ENCODE data around the gene NCKAP5.

DNA sequence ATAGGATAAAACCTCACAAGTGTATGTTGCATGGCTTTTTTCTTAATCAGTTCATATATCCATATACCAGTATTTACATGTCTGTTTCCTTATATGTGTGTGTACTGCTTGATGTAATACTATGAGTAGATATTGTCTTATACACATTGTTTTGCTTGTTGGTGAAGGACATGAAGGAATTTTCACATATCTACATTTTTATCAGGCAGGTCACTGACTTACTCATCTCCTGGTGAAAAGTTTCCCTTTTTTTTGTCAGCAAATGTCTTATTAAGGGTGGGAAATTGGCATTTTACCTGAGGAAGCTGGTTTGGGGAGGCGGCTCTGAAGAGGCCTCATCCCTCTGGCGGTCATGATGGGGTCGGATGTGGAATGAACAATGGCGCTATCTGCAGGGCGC, 836.8 kb downstream of the NCKAP5 start:
- TF ChIP-seq, protein P1, sequence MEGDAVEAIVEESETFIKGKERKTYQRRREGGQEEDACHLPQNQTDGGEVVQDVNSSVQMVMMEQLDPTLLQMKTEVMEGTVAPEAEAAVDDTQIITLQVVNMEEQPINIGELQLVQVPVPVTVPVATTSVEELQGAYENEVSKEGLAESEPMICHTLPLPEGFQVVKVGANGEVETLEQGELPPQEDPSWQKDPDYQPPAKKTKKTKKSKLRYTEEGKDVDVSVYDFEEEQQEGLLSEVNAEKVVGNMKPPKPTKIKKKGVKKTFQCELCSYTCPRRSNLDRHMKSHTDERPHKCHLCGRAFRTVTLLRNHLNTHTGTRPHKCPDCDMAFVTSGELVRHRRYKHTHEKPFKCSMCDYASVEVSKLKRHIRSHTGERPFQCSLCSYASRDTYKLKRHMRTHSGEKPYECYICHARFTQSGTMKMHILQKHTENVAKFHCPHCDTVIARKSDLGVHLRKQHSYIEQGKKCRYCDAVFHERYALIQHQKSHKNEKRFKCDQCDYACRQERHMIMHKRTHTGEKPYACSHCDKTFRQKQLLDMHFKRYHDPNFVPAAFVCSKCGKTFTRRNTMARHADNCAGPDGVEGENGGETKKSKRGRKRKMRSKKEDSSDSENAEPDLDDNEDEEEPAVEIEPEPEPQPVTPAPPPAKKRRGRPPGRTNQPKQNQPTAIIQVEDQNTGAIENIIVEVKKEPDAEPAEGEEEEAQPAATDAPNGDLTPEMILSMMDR (IDR thresholded peaks at IDR 0.05) = no peak
- TF ChIP-seq POLR2A (IDR thresholded peaks at IDR 0.05) (no peak), EP300 (IDR thresholded peaks at IDR 0.05) (no peak)
